Body of pancreas (tissue), 4 donors: ENCODE measurements around the gene PTPRA.

Experiments
- POLR2A ChIP-seq, 3 donors: fragments of 450-650 bp; IDR thresholded peaks; one replicate each; pipeline ENCODE4 v1.6.1; 2016; ENCODE audit warnings: antibody characterized with exemption in 3 of 3, mild to moderate bottlenecking in 2 of 3
- TF ChIP-seq, protein P1 (sequence below), 7 experiments: fragments of 450-650 bp in 4 of 7; fragments of 200-600 bp in 3 of 7; sonication (generic) in 3 of 7; IDR thresholded peaks; one replicate each; pipeline ENCODE4 v1.5.1; 2016 to 2019; ENCODE audit warnings: antibody characterized with exemption in 7 of 7

DNA sequence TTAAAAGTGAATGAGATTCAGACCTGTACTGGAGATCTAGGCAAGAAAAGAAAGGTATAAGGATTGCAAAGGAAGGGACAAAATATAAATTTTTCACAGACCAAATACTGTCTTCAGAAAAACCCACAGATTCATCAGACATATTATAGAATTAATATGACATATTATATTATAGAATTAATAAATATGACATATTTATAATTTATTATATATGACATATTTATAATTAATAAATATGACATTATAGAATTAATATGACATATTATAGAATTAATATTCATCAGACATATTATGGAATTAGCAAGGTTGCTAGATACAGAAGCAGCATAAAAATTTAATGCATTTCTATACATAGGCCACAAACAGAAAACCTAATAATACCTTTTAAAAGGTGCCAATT is 125.4 kb downstream of the PTPRA start:
- TF ChIP-seq, protein P1, sequence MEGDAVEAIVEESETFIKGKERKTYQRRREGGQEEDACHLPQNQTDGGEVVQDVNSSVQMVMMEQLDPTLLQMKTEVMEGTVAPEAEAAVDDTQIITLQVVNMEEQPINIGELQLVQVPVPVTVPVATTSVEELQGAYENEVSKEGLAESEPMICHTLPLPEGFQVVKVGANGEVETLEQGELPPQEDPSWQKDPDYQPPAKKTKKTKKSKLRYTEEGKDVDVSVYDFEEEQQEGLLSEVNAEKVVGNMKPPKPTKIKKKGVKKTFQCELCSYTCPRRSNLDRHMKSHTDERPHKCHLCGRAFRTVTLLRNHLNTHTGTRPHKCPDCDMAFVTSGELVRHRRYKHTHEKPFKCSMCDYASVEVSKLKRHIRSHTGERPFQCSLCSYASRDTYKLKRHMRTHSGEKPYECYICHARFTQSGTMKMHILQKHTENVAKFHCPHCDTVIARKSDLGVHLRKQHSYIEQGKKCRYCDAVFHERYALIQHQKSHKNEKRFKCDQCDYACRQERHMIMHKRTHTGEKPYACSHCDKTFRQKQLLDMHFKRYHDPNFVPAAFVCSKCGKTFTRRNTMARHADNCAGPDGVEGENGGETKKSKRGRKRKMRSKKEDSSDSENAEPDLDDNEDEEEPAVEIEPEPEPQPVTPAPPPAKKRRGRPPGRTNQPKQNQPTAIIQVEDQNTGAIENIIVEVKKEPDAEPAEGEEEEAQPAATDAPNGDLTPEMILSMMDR (IDR thresholded peaks at IDR 0.05) = no peak
- no peak for TF ChIP-seq POLR2A (IDR thresholded peaks at IDR 0.05)
